OCI-LY3 (cell line): ENCODE data around the gene PCBP1.

Experiments used
- H2AFZ ChIP-seq: fragments of 200-600, 300-600 bp; shearing (Covaris generic); 2 replicates; pipeline ENCODE4 v1.6.0; 2014; ENCODE audit warnings: antibody characterized with exemption, low read depth, low read length
- H3K27ac ChIP-seq: fragments of 200-600, 300-600 bp; sonication (generic); 2 replicates; pipeline ENCODE4 v1.5.1; 2014; ENCODE audit warnings: mild to moderate bottlenecking, low read length, moderate library complexity, mixed read lengths
- H3K27me3 ChIP-seq: fragments of 200-600, 300-600 bp; sonication (generic); 2 replicates; pipeline ENCODE4 v1.6.1; 2014; ENCODE audit warnings: low read depth, low read length, mixed read lengths
- H3K36me3 ChIP-seq: fragments of 200-600, 300-600 bp; sonication (generic); replicated peaks from 2 replicates; pipeline ENCODE3; 2014; ENCODE audit warnings: low read depth, low read length, mixed read lengths
- H3K4me1 ChIP-seq: fragments of 300-600, 200-600 bp; sonication (generic); 2 replicates; pipeline ENCODE4 v1.6.1; 2014; ENCODE audit warnings: low read length, mixed read lengths
- H3K4me2 ChIP-seq: fragments of 200-600, 300-600 bp; sonication (generic); 2 replicates; pipeline ENCODE4 v1.6.1; 2014; ENCODE audit warnings: low read length, mixed read lengths
- H3K4me3 ChIP-seq: fragments of 300-600, 200-600 bp; sonication (generic); 2 replicates; pipeline ENCODE4 v1.5.1; 2014; ENCODE audit warnings: antibody characterized with exemption, mild to moderate bottlenecking, low read length, moderate library complexity
- H3K79me2 ChIP-seq: fragments of 300-600, 200-600 bp; shearing (Covaris generic); 2 replicates; pipeline ENCODE4 v1.6.1; 2014; ENCODE audit warnings: mild to moderate bottlenecking, low read length, mixed read lengths
- H3K9ac ChIP-seq: fragments of 300-600, 200-600 bp; shearing (Covaris generic); 2 replicates; pipeline ENCODE4 v1.6.0; 2014; ENCODE audit warnings: mild to moderate bottlenecking, low read length, moderate library complexity
- H3K9me3 ChIP-seq: fragments of 200-600, 300-600 bp; shearing (Covaris generic); 2 replicates; pipeline ENCODE4 v1.6.1; 2014; ENCODE audit warnings: low read length, mixed read lengths; ENCODE audit not compliant: insufficient read depth
- H4K20me1 ChIP-seq: fragments of 200-600, 300-600 bp; sonication (generic); 2 replicates; pipeline ENCODE4 v1.6.1; 2016; ENCODE audit warnings: low read length, mixed read lengths; ENCODE audit not compliant: insufficient read depth
- EZH2phosphoT487 ChIP-seq: fragments of 200-600 bp; shearing (Covaris generic); IDR thresholded peaks from 2 replicates; pipeline ENCODE4 v1.6.1; 2018; ENCODE audit warnings: antibody characterized with exemption, mixed run types, low read depth
- TF ChIP-seq, protein P1 (sequence below): fragments of 200-600, 300-600 bp; sonication (generic); IDR thresholded peaks from 2 replicates; pipeline ENCODE4 v1.5.1; 2014; ENCODE audit warnings: antibody characterized with exemption, low read length, low read depth

PCBP1 gene

DNA sequence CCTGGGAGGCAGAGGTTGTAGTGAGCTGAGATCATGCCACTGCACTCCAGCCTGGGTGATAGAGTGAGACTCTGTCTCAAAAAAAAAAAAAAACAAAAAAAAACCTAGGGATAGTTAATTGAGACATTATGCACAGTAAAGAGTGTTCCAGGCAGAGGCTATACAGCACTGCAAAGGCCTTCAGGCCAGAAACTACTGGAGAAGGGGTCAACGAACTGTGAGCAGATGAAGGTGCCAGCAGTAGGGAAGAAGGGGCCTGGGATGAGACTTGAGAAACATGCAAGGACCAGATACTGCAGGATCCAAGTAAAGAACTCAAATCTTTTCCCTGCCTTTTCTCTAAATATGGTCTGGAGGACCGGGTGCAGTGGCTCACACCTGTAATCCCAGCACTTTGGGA lies 26.0 kb upstream of the PCBP1 start:
- Histone ChIP-seq H3K79me2 (no peaks in the 10 kb centered on the region), H3K36me3 (peaks cover 27% of the 10 kb centered on the region), H3K4me3 (no peak overlapping the region)

DNA sequence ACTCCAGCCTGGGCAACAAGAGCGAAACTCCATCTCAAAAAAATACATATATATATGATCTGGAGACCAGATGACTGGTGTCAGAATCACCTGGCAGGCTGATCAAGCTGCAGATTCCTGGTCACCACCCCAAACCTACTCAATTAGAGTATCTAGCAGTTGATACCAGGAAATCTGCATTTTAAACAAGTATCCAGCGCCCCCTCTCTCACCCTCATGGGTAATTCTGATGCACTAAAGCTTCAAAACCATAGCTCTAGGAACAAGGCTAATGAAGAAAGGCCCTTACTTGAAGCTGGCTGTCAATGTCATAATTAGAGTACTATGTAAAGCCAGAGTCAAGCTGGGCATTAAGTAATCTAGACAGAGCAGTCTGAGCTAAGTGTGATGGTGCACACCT lies 25.0 kb upstream of the PCBP1 start:
- H3K4me3 ChIP-seq = no peak overlapping the region
- H3K4me1 ChIP-seq = no peaks in the 10 kb centered on the region
- no peaks in the 10 kb centered on the region for H3K27me3 ChIP-seq
- H3K27ac ChIP-seq = no peak overlapping the region
- H3K79me2 ChIP-seq = no peaks in the 10 kb centered on the region
- H3K9me3 ChIP-seq = no peaks in the 10 kb centered on the region
- H3K4me2 ChIP-seq = no peak overlapping the region
- TF ChIP-seq EZH2phosphoT487 = no peak
- TF ChIP-seq, protein P1, sequence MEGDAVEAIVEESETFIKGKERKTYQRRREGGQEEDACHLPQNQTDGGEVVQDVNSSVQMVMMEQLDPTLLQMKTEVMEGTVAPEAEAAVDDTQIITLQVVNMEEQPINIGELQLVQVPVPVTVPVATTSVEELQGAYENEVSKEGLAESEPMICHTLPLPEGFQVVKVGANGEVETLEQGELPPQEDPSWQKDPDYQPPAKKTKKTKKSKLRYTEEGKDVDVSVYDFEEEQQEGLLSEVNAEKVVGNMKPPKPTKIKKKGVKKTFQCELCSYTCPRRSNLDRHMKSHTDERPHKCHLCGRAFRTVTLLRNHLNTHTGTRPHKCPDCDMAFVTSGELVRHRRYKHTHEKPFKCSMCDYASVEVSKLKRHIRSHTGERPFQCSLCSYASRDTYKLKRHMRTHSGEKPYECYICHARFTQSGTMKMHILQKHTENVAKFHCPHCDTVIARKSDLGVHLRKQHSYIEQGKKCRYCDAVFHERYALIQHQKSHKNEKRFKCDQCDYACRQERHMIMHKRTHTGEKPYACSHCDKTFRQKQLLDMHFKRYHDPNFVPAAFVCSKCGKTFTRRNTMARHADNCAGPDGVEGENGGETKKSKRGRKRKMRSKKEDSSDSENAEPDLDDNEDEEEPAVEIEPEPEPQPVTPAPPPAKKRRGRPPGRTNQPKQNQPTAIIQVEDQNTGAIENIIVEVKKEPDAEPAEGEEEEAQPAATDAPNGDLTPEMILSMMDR = 0 out of 2 replicates have a peak, but pooled peaks have one; percentile 7
- no peaks in the 10 kb centered on the region for H4K20me1 ChIP-seq
- H2AFZ ChIP-seq = no peak overlapping the region
- no peak overlapping the region for H3K9ac ChIP-seq
- peaks cover 27% of the 10 kb centered on the region for H3K36me3 ChIP-seq

More for the DNA sequence above, 26.0 kb upstream of the PCBP1 start:
- no peak for TF ChIP-seq EZH2phosphoT487
- TF ChIP-seq, protein P1 = no peak
- Histone ChIP-seq H3K9ac (no peak overlapping the region), H2AFZ (no peak overlapping the region), H3K27ac (no peak overlapping the region), H3K9me3 (no peaks in the 10 kb centered on the region), H4K20me1 (no peaks in the 10 kb centered on the region), H3K4me2 (no peak overlapping the region), H3K27me3 (no peaks in the 10 kb centered on the region), H3K4me1 (no peaks in the 10 kb centered on the region)

DNA sequence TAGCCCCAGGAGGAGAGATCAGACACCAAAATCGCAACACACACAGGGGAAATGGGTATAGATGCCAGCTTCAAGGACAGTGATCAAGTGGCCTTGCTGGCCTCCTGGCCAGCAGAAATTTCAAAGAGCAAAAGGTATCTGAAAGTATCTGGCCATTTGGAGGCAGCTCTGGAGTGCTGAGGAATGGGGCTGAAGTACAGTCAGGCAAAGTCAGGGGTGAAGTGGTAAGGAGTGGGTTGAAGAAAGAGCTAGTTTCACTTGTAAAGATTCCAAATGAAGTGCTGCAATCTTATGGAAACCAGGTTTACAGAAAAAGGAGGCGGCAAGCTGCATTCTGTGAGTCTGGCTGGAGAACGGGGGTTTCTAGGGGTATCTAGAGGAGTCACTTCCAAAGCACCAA lies 19.2 kb upstream of the PCBP1 start:
- Histone ChIP-seq H3K4me2 (no peak overlapping the region), H3K27ac (no peak overlapping the region), H3K36me3 (peaks cover 28% of the 10 kb centered on the region), H3K4me1 (peaks cover 21% of the 10 kb centered on the region), H3K4me3 (no peak overlapping the region), H3K27me3 (no peaks in the 10 kb centered on the region), H3K9ac (no peak overlapping the region), H4K20me1 (no peaks in the 10 kb centered on the region), H2AFZ (no peak overlapping the region), H3K9me3 (no peaks in the 10 kb centered on the region), H3K79me2 (no peaks in the 10 kb centered on the region)
- TF ChIP-seq, protein P1 = no peak
- TF ChIP-seq EZH2phosphoT487 = no peak

- Histone ChIP-seq H3K4me1 (peaks cover 21% of the 10 kb centered on the region), H3K27ac (peak overlapping the region; percentile 38; the same call in 1 of the 2 replicates), H3K79me2 (no peaks in the 10 kb centered on the region), H3K9ac (peak overlapping the region; percentile 29; the same call in 1 of the 2 replicates), H3K9me3 (no peaks in the 10 kb centered on the region), H3K27me3 (no peaks in the 10 kb centered on the region), H3K4me3 (peak overlapping the region; percentile 32; the same call in 1 of the 2 replicates), H4K20me1 (no peaks in the 10 kb centered on the region), H3K4me2 (peak overlapping the region; percentile 60), H2AFZ (no peak overlapping the region), H3K36me3 (peaks cover 24% of the 10 kb centered on the region)
- TF ChIP-seq EZH2phosphoT487 = no peak
- TF ChIP-seq, protein P1 = no peak
Observed at GRCh38 chr2:70069049-70069448, 18.2 kb upstream of the PCBP1 start.
